ENCODE measurements around the gene DGKI.
A peak's percentile ranks its signal among the peaks of the same experiment; 100 is the strongest.

Gene DGKI

GRCh38 chr7:137685433-137686164 lies 161.2 kb downstream of the DGKI start:
- DNase-seq (ENCODE audit: low spot score): no peak

- DNase-seq (ENCODE audit: low spot score): no peak
Observed at GRCh38 chr7:137684776-137685175, 162.0 kb downstream of the DGKI start.

- DNase-seq (ENCODE audit: low spot score): no peak
Observed at GRCh38 chr7:137684316-137684715, 162.5 kb downstream of the DGKI start.

- no peak for DNase-seq (ENCODE audit: low spot score)
Observed at GRCh38 chr7:137682596-137682995, 164.2 kb downstream of the DGKI start.

- no peak for DNase-seq (ENCODE audit: low spot score)
Observed at GRCh38 chr7:137681657-137682562, 164.9 kb downstream of the DGKI start.

GRCh38 chr7:137674551-137675409 lies 172.0 kb downstream of the DGKI start:
- no peak for DNase-seq (ENCODE audit: low spot score)

- no peak for DNase-seq (ENCODE audit: low spot score)
Observed at GRCh38 chr7:137674048-137674447, 172.7 kb downstream of the DGKI start.

- DNase-seq (ENCODE audit: low spot score): no peak
Observed at GRCh38 chr7:137671920-137672319, 174.9 kb downstream of the DGKI start.

- no peak for DNase-seq (ENCODE audit: low spot score)
Observed at GRCh38 chr7:137670222-137671064, 176.3 kb downstream of the DGKI start.

GRCh38 chr7:137669706-137670105 lies 177.1 kb downstream of the DGKI start:
- DNase-seq (ENCODE audit: low spot score): no peak

- DNase-seq (ENCODE audit: low spot score): no peak
Observed at GRCh38 chr7:137668404-137668803, 178.4 kb downstream of the DGKI start.

- DNase-seq (ENCODE audit: low spot score): no peak
Observed at GRCh38 chr7:137667633-137668387, 179.0 kb downstream of the DGKI start.

- DNase-seq (ENCODE audit: low spot score): no peak
Observed at GRCh38 chr7:137664846-137665245, 181.9 kb downstream of the DGKI start.

GRCh38 chr7:137661634-137662033 lies 185.1 kb downstream of the DGKI start:
- no peak for DNase-seq (ENCODE audit: low spot score)

GRCh38 chr7:137658190-137658900 lies 188.4 kb downstream of the DGKI start:
- DNase-seq (ENCODE audit: low spot score): no peak

- DNase-seq (ENCODE audit: low spot score): no peak
Observed at GRCh38 chr7:137657476-137658189, 189.1 kb downstream of the DGKI start.

GRCh38 chr7:137656850-137657232 lies 189.9 kb downstream of the DGKI start:
- no peak for DNase-seq (ENCODE audit: low spot score)

- peak; percentile 82 for DNase-seq (ENCODE audit: low spot score)
Observed at GRCh38 chr7:137656227-137656849, 190.4 kb downstream of the DGKI start.

- no peak for DNase-seq (ENCODE audit: low spot score)
Observed at GRCh38 chr7:137655804-137656203, 191.0 kb downstream of the DGKI start.

All from ecto neural progenitor cell (in vitro differentiated cells).